GM12864 (cell line): ENCODE results near the gene EIF1AX.
"Not testable (repeated sequence)": the region's sequence is repeated elsewhere in the genome, so short reads cannot be mapped to it uniquely, and the experiment has no call there.

Source experiments
- DNase-seq: peaks from one replicate; pipeline ENCODE4 v3.0.0-alpha.2; 2011; ENCODE audit warnings: low read depth
- H3K4me3 ChIP-seq: 2 replicates; pipeline ENCODE4 v1.5.1; 2011; ENCODE audit warnings: mild to moderate bottlenecking, low read depth, low read length, control low read depth
- TF ChIP-seq, protein P1 (sequence below): IDR thresholded peaks from 2 replicates; pipeline ENCODE4 v1.5.1; 2011; ENCODE audit warnings: low read depth, mild to moderate bottlenecking, moderate library complexity, low read length, control low read depth, inconsistent platforms; ENCODE audit errors: missing control alignments

The EIF1AX gene

DNA sequence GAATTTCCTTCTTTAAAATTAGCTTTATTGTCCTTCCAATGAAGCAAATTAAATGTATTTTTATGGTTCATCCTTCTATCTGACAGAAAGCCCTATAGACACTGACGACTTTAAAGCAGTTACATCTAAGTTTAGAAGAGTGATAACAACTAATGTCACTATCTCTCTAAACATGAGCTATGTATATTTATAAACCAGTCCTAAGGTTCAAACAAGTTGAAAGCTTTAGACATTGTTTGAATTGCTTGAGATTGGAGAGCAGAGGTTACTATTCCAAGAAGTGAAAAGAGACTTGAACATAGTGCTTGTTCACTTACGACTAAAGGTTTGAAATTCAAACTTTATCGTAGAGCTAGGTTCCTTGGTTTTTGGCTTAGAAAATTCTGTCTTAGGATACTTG, 30.2 kb upstream of the EIF1AX start:
- TF ChIP-seq, protein P1, sequence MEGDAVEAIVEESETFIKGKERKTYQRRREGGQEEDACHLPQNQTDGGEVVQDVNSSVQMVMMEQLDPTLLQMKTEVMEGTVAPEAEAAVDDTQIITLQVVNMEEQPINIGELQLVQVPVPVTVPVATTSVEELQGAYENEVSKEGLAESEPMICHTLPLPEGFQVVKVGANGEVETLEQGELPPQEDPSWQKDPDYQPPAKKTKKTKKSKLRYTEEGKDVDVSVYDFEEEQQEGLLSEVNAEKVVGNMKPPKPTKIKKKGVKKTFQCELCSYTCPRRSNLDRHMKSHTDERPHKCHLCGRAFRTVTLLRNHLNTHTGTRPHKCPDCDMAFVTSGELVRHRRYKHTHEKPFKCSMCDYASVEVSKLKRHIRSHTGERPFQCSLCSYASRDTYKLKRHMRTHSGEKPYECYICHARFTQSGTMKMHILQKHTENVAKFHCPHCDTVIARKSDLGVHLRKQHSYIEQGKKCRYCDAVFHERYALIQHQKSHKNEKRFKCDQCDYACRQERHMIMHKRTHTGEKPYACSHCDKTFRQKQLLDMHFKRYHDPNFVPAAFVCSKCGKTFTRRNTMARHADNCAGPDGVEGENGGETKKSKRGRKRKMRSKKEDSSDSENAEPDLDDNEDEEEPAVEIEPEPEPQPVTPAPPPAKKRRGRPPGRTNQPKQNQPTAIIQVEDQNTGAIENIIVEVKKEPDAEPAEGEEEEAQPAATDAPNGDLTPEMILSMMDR, result no peak
- DNase-seq, result no peak
- H3K4me3 ChIP-seq, result no peak overlapping the region

DNA sequence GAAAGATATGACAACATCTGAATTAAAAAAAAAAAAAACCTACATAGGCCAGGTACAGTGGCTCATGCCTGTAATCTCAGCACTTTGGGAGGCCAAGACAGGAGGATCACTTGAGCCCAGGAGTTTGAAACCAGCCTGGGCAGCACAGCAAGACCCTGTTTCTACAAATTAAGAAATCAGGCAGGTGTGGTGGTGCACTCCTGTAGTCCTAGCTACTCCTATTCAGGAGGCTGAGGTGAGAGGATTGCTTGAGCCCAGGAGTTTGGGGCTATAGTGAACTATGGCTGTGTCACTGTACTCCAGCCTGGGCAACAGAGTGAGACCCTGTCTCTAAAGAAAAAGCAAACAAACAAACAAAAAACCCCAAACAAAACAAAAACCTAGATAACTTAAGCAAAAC, 20.9 kb upstream of the EIF1AX start:
- not testable (repeated sequence) for DNase-seq, H3K4me3 ChIP-seq

- H3K4me3 ChIP-seq, result no peak overlapping the region
- TF ChIP-seq, protein P1, result no peak
- no peak for DNase-seq
Observed at GRCh38 chrX:20159797-20160385, 18.3 kb upstream of the EIF1AX start.

- no peak overlapping the region for H3K4me3 ChIP-seq
- DNase-seq, result no peak
- TF ChIP-seq, protein P1, result no peak
Observed at GRCh38 chrX:20151689-20152088, 10.1 kb upstream of the EIF1AX start.

DNA sequence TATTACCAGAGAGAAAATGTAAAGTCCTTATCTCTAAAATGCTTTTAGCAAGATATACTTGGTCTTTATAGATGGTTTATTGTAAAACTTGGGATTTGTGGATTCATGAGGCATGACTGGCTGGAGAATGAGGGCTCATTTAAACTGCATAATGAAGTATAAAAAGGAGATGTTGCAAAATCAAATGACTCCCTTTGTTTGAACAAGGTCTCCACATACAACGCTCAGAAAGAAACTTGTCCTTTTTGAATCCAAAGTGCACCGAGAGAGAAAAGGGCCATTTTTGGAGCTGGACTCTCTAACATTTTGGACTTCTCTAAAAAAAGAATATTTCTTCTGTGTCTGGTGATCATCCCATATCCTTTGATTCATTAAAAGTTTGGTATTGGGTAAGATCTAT, 7.7 kb upstream of the EIF1AX start:
- TF ChIP-seq, protein P1, result no peak
- H3K4me3 ChIP-seq, result no peak overlapping the region
- DNase-seq, result no peak

- H3K4me3 ChIP-seq, result no peak overlapping the region
- TF ChIP-seq, protein P1, result no peak
- no peak for DNase-seq
Observed at GRCh38 chrX:20147561-20147960, 5.9 kb upstream of the EIF1AX start.

- no peak for DNase-seq
- TF ChIP-seq, protein P1, result no peak
- no peak overlapping the region for H3K4me3 ChIP-seq
Observed at GRCh38 chrX:20144491-20144890, 2.9 kb upstream of the EIF1AX start.
